Stimulated activated CD4-positive, alpha-beta T cell treated with anti-CD3 and anti-CD28 coated beads, Interleukin-4, amount 100 ng/mL, for 48 hours (primary cell): ENCODE data around the gene MACROD2.

Experiments used
- DNase-seq, 2 donors: peaks; one replicate each; pipeline ENCODE4 v3.0.0-alpha.2; 2020; ENCODE audit warnings: low read depth in 2 of 2

The MACROD2 gene

DNA sequence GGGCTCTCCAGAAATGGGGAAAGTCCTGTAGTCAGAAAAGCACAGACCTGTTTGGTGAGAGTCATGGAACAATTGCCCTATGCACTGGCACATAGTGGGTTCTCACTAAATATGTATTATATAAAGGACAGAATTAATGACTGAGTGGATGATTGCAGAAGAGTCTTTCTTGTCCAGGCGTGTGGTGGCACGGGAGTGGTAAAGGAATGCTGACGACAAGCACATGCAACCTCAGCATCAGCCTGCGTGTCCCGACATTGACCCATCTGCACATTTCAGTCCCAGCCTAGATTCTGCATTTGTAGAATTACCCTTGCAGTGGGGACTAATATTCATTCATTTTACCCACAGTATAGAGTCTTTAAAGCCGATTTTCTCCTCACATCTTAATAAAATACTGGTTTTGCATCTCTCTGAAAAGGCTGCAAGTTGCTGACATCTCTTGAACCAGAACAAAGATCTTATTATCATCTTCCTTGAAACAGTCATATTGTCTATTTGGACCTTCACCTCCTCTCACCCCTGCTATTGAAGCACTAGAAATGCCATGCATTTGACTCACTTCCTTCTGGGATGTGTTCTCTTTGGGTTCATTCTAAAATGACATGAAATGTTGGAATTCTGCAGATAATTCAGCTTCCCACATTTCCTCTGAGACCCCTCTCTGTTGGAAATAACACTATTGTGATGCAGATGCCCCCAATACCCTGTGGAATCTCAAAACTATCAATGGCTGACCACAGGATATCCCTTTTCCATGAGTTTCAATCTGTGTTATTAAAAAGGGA, 1225.7 kb downstream of the MACROD2 start:
- no peak for DNase-seq

DNA sequence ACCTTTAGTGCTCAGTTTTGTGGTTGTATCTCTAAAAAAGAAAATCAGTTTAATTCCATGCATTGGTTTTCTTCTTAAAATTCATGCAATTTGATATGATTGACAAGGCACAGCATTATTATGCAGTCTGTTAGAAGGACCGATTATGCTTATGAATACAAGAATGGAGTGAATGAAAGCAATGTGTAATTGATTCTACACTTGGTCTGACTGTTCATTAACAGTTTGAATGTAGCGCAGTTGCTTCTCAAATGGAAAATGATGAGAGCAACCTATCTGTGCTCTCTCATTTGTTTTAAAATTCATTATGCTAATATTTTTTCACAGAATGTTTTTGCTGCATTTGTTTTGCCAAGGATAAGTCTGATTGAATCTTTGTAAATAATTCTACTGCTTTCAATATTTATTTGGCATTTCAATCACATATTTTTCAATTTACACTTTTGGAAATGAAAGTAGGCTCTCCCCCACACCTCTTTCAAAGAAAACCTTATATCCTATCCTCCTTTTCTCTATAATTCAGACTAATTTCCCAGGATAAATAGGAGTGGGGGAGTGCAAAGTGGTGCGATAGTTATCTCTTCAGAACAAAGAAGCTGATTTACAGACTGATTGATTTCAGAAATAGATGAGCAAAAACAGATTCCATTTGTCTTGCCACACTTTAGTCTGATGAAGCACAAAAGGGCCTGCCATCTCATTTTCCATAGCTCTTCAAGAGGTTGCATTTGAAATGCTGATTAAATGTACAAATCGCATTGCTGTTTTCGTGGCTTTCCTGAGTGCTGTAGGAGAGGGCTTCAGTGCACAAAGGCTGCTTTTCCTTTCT, 1227.4 kb downstream of the MACROD2 start:
- no peak for DNase-seq

DNA sequence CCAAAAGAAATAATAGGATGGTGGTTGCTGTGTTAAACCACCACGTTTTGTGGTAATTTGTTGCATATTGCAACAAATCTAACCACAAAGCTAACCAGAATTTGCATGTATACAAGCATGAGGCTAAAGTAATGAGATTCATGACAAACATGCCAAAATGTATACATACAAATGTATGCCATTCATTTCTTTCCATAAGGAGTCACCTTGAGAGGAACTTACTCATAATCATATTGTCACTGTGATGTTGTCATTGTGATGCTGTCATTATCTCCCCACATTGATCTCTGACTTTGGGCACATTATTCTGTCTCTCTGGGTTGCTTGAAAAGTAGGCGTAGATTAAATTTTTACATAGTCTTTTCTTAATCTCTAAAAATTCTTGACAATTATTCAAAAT, 1228.9 kb downstream of the MACROD2 start:
- no peak for DNase-seq

DNA sequence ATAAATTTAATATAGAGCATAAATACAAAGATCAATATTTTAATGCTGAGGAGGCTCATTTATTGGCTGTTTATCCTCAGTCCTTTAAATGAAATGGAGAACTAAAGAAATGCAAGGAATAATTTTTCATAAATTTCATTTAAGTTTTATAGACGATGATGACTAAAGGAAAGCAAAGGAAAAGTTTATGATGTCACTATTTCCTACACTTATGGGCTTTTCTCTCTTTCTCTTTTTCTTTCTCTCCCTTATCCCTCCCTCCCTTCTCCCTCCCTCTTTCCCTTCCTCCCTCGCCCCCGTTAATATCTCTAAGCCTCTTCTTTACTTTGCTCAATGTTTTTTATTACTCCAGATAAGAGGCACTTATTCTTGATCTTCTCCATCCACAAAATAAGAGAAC, 1231.8 kb downstream of the MACROD2 start:
- DNase-seq: no peak

DNA sequence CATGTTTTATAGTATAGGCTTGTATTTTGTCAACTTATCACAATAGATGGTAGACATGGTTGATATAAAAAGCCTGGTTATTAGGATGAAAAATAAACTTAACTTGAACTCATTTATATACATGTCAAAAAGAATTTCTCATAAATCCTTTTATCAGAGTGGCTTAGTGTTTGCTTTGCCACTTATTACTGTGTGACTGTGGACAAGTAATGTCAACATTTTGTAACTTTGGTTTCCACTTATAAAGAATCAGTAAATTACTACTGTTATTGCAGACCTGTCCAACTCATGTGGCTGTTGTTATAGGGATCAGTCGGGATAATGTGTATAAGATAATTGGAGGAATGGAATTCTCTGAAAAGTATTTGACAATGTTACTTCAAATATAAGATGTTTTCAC, 1236.9 kb downstream of the MACROD2 start:
- no peak for DNase-seq

DNA sequence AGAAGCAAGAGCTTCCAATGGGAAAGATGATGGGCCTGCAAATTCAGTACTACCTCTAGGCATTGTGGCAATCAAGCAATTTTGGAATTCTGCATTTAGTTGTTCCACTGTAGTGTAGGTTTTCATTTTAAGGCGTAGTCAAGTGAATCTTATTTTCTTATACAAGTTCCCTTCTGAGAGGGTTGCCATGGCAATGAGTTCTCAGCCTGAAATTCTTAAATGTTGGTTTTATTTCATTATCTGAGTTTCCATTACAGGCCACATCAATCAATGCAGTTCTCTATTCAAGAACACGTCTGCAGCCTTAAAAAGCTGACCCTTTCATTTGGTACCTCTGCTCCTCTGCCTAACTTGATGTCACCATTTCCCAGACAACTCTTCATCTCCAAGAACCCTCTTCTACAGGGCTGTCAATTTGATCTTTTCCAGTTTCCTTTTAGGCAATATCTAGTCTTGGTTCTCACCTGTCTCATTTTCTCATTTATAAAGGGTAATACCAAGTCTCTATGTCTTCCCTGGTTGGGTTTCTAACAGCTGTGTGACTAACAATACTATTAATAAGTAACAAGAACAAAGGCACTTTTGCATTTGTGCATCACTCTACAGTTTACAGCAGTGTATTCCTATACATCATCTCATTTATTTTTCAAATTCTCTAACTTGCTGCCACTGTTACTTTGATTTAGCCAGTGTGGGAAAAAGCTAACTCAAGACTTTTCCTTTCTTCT, 1240.3 kb downstream of the MACROD2 start:
- no peak for DNase-seq

DNA sequence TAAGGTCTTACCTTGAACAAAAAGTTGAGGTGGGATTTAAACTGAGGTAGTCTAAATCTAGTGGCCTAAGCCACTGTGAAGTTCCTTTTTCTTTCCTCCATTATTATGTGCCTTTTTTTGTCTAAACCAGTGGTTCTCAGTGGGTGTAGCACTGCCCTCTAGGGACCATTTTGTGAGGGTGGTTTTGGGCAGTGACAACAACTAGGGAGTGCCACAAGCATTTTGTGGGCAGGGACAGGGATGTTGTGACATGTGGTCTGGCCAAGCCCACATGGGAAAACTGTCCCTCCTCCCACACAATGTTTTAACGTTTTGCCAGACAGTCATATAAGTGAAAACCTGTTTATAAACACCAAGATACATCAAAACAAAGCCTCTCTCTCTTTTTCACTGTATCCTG, 1241.5 kb downstream of the MACROD2 start:
- no peak for DNase-seq

DNA sequence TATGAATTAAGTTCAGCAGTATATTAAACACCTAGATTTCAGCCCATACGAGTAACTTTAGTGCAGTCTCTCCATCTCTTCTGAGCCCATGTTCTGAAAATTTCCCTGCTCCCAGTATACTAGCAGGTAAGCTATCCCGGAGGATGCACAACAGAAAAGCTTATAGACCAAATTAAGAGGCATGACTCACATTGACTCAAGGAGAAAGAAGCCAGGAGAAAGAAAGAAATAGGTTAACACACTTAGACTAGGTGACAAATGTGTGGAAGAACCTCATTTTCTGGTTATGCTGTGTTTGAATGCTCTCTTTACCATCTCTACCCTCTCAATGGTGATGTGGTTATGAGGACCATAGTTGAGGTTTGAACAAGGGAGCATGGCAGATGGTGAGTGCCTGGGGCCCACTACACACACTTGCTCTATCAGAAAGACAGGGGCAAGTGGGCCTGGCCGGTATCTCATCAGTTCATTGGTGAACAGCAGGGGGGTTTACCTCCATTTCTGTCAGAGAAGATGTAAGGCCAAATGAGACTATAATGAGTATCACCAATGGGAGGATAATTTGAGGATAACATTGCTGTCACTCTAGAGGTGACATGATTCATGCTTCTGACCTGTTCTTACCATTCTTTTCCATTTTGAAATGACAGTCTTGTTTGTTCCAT, 1244.4 kb downstream of the MACROD2 start:
- no peak for DNase-seq

DNA sequence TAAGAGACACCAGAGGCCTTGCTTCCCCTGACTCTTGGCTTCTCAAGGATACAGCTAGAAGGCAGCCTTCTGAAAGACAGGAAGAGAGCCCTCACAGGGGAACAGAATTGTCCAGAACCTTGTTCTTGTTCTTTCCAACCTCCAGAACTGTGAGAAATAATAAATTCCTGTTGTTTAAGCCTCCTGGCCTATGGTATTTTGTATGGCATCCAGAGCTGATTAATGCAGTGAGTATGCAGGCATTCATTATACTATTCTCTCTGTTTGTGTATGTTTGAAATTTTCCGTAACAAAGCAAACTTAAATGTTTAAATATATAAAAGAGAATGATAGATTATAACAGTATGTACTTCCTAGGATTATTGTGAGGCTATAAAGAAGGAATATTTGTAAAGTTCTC, 1245.5 kb downstream of the MACROD2 start:
- no peak for DNase-seq

DNA sequence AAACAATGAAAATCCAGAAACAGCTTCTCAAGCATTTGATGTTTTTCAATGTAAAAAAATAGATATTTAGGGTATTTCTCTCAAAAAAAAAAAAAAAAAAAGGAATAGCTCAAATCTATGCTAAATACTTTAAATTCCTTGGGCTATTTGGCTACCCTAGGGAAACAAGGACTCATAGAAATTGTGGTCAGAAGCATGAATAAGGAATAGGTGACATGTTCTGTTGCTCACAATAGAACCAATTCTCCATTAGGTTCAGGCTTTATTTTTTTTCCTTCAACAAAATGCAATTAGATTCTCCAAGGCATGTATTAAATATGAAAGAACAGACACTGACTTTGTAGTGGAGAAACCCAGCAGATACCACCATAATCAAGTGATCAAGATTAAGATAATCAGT, 1246.4 kb downstream of the MACROD2 start:
- no peak for DNase-seq

DNA sequence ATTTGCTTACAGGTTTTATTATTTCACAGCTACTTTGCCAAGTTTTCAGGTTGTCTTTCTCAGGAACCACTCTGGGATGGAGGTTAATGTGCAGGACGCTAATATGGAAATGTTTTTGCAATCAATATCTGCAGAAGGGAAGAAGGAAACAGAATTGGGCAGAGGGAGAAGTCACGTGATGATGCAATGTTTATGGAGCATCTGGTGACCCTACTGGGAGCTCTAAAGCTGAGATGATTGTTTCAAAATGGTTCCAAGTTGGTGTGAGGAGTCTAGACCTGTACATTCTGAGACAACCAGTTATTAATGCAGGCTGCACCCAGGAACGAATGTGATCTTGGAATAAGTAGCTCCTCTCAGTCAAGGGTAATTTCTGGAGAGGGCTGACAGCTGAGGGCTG, 1247.5 kb downstream of the MACROD2 start:
- DNase-seq: no peak

DNA sequence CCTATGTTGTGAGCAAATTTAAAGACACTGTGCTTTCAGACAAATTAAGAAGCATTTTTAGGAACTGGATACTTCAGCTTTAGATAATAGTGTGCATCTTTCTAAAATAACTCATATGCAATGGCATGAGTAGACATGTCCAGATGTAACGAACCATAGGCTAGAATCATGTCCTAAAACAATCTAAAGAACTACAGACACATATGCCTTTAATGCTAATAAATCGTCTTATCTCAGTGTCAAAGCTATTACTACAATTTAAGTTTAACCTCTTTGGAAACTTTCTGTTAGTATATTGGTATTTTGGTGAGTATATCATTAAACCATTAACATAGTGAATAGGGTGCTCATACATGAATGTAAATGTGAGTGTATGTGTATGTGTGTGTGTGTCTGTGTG, 1250.6 kb downstream of the MACROD2 start:
- DNase-seq: no peak

DNA sequence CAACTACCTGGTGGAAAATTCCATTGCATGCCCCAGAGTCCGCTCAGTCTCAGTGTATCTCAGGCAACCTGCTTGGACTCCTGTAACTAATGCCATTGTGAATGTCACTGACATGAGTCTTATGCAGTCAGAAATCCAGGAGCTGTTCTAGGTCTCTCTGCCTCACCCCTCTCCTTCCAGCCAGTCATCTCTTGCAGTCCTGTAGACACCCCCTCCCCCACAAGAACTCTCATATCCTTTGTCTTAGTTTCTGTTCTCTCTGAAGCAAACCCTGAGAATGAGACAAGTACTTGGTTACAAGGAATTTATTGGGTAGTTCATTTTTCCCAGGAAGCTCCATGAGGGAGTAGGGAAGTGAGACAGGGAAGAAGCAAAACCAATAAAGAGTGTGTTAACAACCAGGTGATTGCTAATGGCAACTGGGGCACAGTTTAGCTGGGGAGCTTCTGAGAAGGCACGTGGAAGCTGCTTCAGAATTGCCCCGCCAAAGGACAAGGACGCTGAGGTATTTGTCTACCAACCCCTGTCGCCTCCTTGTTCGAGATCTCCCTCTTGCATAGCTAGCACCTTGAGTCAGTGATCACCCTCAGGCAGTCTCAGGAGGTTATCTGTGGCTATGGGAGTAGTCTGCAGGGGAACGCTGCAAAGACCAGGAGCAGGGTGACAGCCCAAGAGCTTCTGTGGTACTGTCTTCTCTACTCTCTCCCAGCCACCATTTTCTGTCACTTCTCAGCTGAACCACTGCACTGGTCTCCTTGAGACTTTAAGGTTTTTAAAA, 1253.5 kb downstream of the MACROD2 start:
- DNase-seq: no peak

DNA sequence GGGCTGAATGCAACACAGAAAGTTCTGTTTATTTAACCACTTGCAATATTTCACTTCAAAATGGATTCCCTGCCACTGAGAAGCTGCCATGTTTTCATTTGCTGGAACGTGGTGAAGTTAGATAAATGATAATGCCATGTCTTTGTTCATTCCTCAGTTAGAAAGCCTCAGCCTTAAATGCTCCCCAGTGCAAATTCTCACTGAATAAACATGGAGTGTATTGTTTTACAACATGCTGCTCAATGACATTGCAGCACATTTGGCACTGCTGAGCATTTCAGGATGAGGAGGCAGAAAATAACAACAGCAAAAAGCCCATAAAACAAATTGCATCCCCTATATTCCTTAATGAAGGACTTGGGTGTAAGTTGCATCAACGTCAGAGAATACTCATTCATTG, 1255.9 kb downstream of the MACROD2 start:
- no peak for DNase-seq

DNA sequence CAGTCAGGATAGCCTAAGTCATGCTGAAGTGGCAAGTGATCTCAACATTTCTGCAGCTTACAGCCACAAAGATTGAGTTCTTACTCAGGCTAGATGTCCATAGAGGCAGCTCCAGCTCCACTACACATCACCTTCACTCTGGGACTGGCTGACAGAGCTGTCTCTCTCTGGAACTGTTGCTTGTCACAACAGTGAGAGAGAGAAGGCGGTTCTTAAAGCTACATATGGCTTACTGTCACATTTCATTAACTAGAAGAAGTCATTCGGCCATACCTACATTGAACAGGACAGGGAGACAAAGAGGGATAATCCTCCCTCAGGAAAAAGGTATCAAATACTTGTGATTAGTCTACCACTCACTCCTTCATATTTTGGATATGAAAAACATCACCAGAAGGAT, 1257.0 kb downstream of the MACROD2 start:
- DNase-seq: no peak

DNA sequence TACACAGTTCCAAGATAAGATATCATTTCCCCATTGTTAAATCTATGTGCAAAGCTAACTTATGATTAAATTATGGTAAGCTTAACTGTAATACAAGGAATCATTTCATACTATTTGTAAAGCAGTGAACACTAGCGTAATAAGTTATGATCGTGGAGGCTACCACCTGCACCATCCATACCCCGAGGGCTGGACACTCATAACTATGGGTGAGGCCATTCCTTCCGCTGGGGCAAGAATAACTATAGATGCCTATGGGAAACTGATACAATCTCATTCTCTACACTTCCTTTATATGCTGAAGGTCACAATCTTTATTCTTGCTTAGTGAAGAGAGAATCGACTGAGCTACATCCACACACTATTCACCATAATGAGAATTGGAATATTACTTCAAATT, 1258.1 kb downstream of the MACROD2 start:
- DNase-seq: no peak

DNA sequence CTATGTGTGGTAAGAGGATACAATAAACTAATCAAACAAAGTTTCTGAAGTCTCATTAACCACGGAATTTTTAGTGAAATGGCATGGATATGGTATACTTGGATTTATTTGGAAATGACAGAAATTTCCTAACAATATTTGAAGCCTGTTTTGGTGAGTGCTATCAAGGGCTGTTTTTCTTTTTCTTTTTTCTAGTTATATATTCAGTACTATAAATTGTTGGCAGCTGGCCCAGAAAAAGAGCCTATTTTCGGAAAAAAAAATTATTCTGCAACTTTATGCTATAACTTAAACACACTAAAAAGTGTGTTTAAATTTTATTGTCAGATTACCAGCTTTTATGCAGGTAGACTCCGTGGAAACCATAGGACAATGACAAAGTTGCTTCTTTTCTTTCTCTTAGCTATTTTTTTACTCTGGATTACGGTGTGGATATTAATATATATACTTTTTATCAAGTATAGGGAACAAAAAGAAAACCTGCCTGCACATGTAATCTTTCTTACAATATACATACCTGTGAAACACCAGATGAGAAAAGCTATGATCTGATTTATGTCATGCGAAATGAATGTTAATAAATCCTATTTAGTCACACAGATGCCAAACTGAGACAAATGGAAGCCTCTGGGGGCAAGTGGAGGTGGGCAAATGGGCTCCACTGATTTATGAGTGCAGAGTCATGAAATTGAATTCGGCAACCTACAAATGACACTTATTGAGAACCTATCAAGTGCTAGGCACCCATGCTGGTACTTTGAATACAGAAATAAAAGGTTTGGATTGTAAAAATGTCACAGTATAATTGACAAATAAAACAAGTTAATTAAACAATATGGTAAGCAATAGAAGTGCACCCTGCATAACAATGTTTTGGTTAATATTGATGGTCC, 1261.6 kb downstream of the MACROD2 start:
- DNase-seq: no peak

DNA sequence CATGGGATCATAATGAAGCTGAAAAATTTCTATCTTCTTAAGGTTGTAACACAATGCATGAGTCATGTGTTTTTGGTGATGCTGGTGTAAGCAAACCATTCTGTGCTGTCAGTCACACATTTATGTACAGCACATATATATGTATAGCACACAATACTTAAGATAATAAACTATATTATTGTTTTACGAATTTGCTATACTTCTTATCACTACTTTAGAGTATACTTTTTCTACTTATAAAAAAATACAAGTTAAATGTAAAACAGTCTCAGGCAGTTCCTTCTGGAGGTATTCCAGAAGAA, 1262.2 kb downstream of the MACROD2 start:
- DNase-seq: no peak

DNA sequence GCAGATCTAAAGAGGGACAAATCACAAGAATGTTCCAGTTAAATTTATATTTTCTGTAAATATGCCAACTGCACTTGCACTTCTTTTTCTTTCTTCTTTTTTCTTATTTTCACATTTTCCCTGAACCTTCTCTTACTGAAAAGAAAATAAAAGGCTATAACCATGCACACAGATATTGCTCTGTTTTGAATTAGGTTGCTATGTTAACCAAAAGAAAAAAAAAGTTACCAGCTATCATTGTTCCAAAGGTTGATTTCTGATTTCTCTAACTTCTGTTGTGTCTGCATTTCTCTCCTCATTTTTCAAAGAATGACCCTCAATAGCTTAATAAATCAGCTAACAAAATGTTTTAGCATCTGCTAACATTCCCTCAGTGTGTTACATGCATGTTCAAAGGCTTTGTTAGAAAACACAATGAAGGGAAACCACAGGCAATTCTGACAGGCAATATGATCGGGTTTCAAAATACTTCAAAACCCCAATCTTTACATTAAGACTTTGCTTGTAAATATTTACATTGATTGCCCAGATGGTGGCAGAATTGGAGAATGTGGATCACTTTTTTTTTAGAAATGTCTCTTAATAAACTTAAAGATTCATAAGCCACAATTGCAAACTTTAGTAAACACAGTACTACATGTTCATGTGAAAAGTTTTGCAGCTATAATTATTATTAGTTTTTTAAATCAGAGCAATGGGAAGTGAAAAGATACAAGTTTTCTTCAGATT, 1270.4 kb downstream of the MACROD2 start:
- no peak for DNase-seq

DNA sequence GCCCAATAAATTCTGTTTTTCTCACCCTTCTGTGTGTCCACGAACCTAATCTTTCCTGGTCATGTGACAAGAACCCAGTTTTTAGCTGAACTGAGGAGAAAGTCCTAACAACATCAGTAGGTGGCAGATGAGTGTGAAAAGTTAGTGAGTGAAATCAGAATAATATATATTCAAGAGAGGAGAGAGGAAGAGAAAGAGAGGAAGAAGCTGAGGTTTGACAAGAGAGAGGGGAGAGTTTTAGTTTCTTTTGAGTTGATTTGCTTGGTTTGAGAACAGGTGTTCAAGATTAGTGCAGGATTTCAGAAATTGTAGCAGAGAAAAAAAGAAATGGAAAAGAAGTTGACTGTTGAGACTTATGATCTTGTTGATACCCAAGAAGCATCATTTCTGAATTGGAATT, 1272.6 kb downstream of the MACROD2 start:
- no peak for DNase-seq
